Vagina (tissue), 2 donors: ENCODE measurements around the gene SCAPER.

ENCODE experiments used
- POLR2A ChIP-seq, 2 donors: fragments of 450-650 bp; IDR thresholded peaks; one replicate each; pipeline ENCODE4 v1.6.1; 2017; ENCODE audit warnings: antibody characterized with exemption in 2 of 2, mild to moderate bottlenecking in 2 of 2, moderate library complexity in 2 of 2
- TF ChIP-seq, protein P1 (sequence below), 3 experiments: fragments of 450-650 bp in 2 of 3; fragments of 200-600 bp in 1 of 3; sonication (generic) in 1 of 3; IDR thresholded peaks; one replicate each; pipeline ENCODE4 v1.5.1; 2017 to 2019; ENCODE audit warnings: antibody characterized with exemption in 3 of 3, mild to moderate bottlenecking in 2 of 3, moderate library complexity in 2 of 3

DNA sequence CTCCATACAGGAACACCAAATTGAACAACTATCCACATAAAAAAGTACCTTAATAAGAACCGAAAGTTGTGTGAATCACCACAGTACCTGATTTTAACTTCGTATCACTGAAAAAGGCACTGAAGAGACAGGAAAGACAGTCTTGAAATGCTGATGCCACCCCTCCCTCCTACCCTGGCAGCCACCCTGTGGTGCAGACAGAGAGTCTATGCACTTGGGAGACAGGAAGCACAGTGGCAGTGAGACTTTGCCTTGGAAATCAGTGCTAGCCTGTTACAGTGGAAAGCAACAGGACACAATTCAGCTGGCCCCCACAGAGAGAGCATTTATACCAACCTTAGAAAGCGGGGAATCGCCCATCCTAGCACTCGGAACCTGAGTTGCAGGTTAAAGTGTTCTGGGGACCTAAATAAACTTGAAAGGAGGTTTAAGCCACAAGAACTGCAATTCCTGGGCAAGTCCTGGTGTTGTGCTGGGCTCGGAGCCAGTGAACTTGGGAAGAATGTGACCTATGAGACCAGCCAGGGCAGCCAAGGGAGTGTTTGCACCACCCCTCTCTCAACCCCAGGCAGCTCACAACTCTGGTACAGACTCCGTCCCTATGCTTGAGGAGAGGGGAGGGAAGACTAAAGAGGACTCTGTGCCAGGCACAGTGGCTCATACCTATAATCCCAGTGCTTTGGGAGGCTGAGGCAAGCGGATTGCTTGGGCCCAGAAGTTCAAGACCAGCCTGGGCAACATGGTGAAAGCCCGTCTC is 328.4 kb downstream of the SCAPER start:
- no peak for TF ChIP-seq POLR2A (IDR thresholded peaks at IDR 0.05)
- TF ChIP-seq, protein P1, sequence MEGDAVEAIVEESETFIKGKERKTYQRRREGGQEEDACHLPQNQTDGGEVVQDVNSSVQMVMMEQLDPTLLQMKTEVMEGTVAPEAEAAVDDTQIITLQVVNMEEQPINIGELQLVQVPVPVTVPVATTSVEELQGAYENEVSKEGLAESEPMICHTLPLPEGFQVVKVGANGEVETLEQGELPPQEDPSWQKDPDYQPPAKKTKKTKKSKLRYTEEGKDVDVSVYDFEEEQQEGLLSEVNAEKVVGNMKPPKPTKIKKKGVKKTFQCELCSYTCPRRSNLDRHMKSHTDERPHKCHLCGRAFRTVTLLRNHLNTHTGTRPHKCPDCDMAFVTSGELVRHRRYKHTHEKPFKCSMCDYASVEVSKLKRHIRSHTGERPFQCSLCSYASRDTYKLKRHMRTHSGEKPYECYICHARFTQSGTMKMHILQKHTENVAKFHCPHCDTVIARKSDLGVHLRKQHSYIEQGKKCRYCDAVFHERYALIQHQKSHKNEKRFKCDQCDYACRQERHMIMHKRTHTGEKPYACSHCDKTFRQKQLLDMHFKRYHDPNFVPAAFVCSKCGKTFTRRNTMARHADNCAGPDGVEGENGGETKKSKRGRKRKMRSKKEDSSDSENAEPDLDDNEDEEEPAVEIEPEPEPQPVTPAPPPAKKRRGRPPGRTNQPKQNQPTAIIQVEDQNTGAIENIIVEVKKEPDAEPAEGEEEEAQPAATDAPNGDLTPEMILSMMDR (IDR thresholded peaks at IDR 0.05), result no peak
